NOMO-1 (cell line): ENCODE measurements around the gene LONP1.

Experiments
- DNase-seq, 2 experiments: peaks; one replicate each; lab custom pipeline; 2025; ENCODE audit not compliant: unreplicated experiment in 2 of 2; lab: John Stamatoyannopoulos, UW

Gene LONP1

GRCh38 chr19:5680084-5680436 is 39.9 kb downstream of the LONP1 start:
- DNase-seq: no peak

- no peak for DNase-seq
These were observed 40.5 kb downstream of the LONP1 start for GRCh38 chr19:5679289-5680083.

- DNase-seq: no peak
These were observed 41.8 kb downstream of the LONP1 start for GRCh38 chr19:5678071-5678718.

- no peak for DNase-seq
These were observed 42.4 kb downstream of the LONP1 start for GRCh38 chr19:5677580-5677979.

DNA sequence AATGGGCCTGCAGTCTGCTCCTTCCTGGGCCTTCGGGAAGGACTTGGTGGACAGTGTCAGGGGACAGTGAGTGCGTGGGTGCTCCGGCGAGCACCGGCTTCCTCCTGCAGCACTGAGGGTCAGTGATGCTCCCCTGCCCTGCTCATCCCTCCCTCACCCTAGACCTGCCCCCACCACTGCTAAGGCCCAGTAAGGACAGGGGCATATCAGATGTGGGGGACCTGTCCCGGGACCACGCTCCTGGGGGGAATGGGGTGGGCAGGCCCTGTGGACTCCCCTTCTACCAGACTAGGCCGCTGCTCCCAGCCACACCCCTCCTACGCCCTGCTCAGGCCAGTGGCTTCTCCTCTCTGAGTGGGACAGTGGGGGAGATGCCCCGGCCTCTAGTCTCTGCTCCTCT is 42.8 kb downstream of the LONP1 start:
- no peak for DNase-seq

- no peak for DNase-seq
These were observed 43.2 kb downstream of the LONP1 start for GRCh38 chr19:5676772-5677105.

DNA sequence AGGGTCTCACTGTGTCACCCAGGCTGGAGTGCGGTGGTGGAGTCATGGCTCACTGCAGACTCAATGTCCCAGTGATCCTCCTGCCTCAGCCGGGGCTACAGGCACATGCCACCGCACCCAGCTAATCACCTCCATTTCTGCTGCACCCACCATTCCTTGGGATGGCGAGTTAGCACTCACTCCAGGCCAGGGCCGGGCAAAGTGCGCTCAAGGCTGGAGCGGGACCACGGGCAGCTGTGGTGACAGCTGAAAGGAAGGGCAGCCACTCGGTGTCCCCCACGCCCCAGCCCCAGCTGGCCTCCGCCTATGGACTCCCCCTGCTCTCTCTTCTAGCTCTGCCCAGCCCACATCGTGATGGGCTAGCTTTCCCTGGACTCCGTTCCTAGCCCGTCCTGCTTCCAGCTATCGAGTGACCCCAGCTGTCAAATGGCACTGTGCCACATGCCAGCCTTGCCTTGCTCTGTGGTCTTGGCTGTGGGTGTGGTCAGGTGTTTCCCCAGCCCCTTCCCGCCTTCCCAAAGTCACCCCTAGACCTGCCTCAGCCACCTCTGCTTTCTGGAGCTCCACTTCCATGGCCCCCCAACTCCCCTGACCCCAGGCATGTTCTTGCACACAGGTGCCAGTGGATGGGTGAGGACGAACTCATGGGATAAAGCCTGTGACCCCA is 43.7 kb downstream of the LONP1 start:
- DNase-seq: no peak

DNA sequence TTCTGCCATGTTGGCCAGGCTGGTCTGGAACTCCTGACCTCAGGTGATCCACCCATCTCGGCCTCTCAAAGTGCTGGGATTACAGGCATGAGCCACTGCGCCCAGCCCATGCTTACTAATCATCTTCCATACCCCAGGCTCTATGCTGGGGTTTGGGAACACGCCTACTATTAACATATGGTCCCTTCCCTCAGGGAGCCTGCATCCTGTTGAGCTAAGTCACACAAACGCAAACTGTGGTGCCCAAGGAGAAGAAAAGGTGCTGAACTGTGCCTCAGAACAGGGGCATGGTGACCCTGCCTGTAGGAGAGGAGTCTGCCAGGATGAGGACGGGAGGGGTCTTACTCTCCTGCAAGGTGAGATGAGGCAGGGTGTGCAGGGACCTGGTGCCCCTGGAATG is 45.2 kb downstream of the LONP1 start:
- no peak for DNase-seq

DNA sequence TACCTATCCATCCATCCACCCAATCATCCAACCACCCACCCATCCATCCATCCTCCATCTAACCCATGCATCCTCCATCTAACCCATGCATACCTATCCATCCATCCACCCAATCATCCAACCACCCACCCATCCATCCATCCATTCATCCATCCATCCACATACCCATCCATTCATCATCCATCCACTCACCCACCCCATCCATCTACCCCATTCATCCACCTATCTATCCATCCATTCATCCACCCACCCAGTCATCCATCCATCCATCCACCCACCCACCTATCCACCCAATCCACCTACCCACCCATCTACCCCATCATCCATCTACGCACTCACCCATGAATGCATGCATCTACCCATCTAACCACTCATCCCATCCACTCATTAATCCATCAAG is 46.2 kb downstream of the LONP1 start:
- DNase-seq: no peak

DNA sequence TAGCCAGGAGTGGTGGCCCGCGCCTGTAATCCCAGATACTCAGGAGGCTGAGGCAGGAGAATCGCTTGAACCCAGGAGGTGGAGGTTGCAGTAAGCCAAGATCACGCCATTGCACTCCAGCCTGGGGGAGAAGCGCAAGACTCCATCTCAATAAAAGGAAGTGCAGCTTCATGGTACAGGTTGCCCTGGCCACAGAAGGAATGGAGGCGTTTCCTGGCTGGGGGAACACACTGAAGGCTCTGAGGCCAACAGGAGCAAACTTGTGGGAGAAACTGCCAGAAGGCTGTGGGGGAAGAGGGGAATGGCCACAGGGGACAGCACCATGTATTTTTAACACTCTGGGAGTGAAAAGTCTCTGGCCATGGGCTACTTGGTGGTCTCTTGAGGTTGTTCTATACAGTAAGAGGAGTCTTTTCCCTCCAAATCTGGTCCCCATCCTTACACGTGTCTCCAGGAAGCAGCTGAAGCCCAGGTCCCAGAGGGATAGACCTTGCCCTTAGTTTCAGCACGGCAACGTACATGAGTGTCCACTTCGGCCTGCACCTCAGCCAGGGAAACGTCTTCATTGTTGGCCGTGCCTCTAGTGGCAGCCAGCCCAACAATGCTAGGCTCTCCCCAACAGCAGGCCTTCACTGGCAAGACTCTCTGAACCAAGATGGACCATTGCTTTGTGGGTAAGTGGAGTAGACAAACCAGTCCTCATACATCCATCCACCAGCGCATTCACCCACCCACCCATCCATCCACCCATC is 47.1 kb downstream of the LONP1 start:
- no peak for DNase-seq

DNA sequence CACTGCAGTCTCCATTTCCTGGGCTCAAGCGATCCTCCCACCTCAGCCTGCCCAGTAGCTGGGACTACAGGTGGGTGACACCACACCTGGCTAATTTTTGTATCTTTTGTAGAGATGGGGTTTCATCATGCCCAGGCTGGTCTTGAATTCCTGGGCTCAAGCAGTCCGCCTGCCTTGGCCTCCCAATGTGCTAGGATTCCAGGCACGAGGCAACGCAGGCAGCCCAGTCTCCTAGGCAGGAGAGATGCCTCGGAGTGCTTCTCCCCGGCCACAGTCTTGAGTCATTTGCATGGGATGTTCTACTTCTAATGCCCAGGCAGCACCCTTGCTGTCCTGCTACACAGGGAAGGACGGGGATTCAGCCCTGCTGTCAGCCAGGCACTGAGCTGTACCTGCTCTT is 48.3 kb downstream of the LONP1 start:
- DNase-seq: no peak

DNA sequence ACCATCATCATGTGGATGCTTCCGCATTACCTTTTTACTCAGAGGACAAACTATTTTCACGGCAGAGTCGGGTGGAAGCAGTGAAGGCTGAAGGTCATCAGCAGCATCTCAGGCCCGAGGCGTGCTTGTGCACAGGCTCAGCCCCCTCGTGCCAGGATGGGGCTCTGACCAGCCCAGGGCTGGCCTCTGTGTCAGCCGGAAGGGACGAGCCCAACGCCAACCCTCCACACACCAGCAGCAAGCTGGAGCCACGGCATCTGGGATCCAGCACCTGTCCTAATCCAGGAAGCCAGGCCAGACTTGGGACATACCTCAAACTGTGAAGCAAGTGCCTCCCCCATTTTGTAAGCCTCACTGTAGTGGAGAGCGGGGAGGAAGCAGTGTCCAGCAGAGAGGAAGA is 50.7 kb downstream of the LONP1 start:
- no peak for DNase-seq

DNA sequence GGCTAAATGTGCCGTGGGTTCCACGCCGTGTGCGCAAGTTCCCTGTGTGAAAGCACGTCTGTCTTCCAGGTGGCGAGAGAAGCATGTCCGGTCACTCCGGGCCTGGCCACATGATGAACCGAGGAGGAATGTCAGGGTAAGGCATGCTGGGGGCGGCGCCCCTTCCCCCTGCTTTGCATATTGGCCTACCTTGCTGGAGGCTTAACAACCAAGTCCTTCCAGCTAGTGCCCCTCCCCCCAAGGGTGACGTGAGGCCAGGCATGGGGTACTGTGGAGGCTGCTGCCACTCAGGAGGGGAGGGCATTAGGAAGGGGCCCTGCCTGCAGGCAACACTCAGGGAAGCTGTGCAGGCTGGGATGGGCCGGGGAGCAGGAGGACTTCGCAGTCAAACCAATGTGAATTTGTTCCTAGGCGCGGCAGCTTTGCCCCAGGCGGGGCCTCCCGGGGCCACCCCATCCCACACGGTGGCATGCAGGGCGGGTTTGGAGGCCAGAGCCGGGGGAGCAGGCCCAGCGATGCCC is 52.1 kb downstream of the LONP1 start:
- no peak for DNase-seq

- no peak for DNase-seq
These were observed 52.9 kb downstream of the LONP1 start for GRCh38 chr19:5666921-5667610.

GRCh38 chr19:5665781-5666513 is 54.0 kb downstream of the LONP1 start:
- no peak for DNase-seq

DNA sequence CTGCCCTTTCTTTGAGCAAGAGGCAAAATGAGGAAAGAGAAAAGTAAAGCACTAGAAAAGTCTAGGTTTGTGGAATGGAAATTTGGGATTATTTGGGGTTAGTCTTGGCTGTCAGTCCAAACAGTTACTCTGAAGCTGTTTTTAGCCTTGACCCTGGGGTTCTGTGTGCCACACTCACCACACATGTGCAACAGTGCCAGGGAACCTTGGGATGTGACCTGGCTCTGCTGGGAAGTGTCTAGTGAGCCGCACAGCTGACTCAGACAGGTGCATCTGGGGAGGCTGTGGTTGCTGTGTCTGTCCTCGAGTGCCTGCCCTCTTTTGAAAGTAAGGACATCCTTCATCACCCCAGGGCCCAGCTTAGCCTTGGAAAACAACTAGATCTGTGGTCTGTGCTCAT is 55.4 kb downstream of the LONP1 start:
- no peak for DNase-seq

DNA sequence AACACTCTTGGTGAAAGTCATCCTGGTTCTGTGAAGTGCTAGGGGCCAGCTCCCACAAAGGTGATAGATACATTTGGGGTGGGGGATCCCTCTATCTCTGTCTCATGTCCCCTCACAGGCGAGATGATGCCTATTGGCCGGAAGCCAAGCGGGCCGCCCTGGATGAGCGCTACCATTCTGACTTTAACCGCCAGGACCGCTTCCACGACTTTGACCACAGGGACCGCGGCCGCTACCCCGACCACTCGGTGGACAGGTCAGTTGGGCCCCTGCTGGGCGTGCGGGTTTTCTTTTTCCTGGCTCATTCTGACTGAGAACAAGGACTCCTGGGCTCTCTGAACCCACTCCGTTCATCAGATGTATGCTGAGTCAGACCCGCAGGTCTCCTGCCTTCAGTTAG is 56.0 kb downstream of the LONP1 start:
- DNase-seq: no peak

- no peak for DNase-seq
These were observed 58.5 kb downstream of the LONP1 start for GRCh38 chr19:5661483-5661882.

DNA sequence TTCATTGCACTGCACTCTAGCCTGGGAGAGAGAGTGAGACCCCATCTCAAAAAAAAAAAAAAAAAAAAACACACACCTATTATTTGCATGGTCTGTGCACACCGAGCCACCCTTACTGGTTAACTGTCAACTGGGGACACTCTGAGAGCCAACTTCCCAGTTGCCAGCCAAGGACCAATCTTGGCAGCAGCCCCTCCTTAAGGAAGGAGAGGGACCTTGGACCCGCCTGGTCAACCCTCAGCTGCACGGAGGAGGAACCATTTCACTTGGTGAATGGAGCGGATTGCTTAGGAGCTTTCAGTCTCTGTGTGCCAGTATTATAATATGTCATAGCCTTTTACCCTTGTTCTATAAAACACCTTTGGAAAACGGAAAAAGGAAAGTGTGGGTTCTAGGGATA is 64.5 kb downstream of the LONP1 start:
- DNase-seq: no peak

GRCh38 chr19:5654931-5655330 is 65.0 kb downstream of the LONP1 start:
- no peak for DNase-seq
